GM12801 (cell line): Measurements from ENCODE around the gene SNRK.

ENCODE experiments used
- TF ChIP-seq, protein P1 (sequence below): IDR thresholded peaks from one replicate; pipeline ENCODE4 v1.5.1; 2011; ENCODE audit warnings: control low read depth; ENCODE audit not compliant: insufficient read length; ENCODE audit errors: extremely low read depth

The SNRK gene

DNA sequence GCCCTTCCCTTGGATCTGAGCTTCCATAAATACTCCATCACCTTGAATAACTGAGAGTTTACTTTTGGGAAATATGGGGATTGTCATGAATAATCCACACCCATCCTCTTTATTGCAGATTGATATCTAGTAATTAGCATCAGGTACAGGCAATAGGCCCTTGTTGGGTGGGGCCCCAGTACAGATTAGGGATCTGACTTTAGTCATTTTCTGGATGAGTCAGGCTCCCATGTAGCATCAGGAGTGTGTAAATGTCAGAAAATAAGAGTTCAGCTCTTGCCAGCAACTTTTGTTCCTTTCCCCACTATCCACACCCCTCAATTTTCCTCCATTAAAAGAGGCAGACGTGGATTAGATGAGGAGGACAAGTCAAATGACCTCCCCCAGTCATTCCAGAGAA, 17.7 kb upstream of the SNRK start:
- TF ChIP-seq, protein P1, sequence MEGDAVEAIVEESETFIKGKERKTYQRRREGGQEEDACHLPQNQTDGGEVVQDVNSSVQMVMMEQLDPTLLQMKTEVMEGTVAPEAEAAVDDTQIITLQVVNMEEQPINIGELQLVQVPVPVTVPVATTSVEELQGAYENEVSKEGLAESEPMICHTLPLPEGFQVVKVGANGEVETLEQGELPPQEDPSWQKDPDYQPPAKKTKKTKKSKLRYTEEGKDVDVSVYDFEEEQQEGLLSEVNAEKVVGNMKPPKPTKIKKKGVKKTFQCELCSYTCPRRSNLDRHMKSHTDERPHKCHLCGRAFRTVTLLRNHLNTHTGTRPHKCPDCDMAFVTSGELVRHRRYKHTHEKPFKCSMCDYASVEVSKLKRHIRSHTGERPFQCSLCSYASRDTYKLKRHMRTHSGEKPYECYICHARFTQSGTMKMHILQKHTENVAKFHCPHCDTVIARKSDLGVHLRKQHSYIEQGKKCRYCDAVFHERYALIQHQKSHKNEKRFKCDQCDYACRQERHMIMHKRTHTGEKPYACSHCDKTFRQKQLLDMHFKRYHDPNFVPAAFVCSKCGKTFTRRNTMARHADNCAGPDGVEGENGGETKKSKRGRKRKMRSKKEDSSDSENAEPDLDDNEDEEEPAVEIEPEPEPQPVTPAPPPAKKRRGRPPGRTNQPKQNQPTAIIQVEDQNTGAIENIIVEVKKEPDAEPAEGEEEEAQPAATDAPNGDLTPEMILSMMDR = no peak

DNA sequence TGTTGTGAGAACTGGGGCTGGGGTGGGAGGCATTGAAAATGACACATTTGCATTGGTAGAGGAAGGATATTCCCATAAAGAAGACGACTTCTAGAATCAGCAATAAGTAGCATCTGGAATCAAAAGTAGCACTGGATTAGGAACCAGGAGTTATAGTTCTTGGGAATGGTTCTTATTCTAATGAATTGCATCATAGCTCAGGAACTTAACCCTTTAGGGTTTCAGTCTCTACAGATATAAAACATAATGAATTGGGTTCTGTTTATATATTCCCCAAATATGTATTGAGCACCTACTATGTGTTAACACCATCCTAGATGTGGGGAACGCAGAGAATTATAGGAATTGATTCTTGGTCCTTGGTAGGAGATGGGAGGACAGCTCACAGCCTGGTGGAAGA, 16.3 kb upstream of the SNRK start:
- TF ChIP-seq, protein P1 = no peak

- TF ChIP-seq, protein P1 = no peak
Measured at GRCh38 chr3:43273416-43273815, 12.9 kb upstream of the SNRK start.

DNA sequence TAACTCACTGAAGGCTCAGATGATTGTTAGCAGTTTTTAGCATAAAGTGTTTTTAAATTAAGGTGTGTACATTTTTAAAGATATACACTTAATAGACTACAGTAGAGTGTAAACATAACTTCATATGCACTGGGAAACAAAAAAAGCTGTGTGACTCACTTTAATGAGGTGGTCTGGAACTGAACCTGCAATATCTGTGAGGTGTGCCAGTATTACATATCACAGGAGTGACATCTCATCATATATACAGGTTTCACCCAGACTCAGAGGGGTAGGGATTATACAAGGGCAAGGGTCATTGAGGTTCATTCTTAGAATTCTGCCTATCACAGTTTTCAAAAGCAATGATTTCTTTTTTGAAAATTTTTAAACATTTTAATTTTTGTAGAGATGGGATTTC, 7.3 kb upstream of the SNRK start:
- TF ChIP-seq, protein P1 = no peak

DNA sequence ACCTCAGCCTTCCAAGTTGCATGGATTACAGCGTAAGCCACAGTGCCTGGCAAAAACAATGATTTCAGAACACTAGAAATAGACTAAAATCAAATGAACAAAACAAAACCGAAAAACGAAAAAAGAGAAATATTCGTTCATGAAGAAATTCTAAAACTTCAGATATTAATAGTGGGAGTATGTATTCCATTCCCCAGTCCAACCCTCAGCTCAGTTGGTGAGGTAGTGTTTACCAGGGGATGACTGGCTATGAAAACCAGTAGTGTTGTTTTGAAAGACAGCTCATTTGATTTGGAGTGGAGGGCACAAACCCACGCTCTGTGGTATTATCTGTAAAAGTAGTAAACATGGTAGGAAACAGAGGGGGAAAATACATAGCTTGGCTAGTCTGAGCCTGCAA, 6.8 kb upstream of the SNRK start:
- TF ChIP-seq, protein P1 = no peak

- TF ChIP-seq, protein P1 = no peak
Measured at GRCh38 chr3:43281020-43281419, 5.3 kb upstream of the SNRK start.

DNA sequence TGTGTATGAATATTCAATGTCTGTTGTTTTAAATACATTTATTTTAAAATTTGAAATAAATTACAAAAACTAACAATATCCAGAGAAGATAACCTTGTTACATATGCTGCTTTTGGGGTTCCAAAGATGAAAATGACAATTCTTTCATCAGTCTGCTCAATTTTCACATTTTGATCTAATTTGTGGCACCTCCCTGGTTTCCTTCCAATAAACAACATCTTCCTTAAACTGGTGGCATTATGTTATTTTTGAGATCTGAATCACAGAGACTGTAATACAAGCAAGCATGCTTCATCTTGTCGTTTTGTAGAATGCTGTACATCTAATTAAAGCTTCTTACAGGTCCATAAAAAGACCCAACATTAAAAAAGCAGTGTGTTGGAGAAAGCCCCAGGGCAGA, 2.2 kb upstream of the SNRK start:
- TF ChIP-seq, protein P1 = no peak

DNA sequence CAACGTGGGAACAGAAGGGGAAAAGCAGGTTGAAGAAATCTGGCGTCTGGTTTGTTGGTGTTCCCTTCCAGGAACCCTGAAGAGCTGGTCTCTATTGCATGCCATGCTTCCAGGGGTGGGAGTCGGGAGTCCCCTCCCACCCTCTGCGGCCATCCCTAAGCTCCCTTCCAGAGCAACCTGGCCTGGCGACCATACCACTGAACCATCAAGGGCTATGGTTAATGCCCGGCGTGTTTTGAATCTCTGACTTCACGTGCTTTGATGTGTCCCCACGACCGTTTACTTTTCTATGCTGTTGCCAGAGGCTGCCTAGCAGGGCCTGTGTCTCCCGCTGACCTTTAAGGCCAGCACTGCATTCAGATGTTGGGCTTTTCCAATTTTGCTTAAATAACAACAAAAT, 696 bp upstream of the SNRK start:
- TF ChIP-seq, protein P1 = no peak
